IMR-90 (cell line): Measurements from ENCODE around the gene KRTAP10-6.

Experiments used
- CEBPB ChIP-seq: IDR thresholded peaks from 2 replicates; pipeline ENCODE4 v1.6.1; 2012; ENCODE audit warnings: low read depth, low read length, improper control_type of control experiment
- CTCF ChIP-seq: conservative IDR thresholded peaks from 2 replicates; pipeline ENCODE4 v1.5.1; 2012; ENCODE audit warnings: mild to moderate bottlenecking, low read depth, low read length, improper control_type of control experiment
- MAFK ChIP-seq: IDR thresholded peaks from 2 replicates; pipeline ENCODE4 v1.6.1; 2012; ENCODE audit warnings: low read depth, low read length, improper control_type of control experiment
- MXI1 ChIP-seq: IDR thresholded peaks from 2 replicates; pipeline ENCODE4 v1.6.1; 2012; ENCODE audit warnings: low read depth, mild to moderate bottlenecking, low read length, moderate library complexity, borderline replicate concordance
- POLR2A ChIP-seq: IDR thresholded peaks from 2 replicates; pipeline ENCODE4 v1.6.1; 2012; ENCODE audit warnings: mild to moderate bottlenecking, low read depth, low read length
- RAD21 ChIP-seq: IDR thresholded peaks from 2 replicates; pipeline ENCODE4 v1.6.1; 2012; ENCODE audit warnings: low read length, improper control_type of control experiment

DNA sequence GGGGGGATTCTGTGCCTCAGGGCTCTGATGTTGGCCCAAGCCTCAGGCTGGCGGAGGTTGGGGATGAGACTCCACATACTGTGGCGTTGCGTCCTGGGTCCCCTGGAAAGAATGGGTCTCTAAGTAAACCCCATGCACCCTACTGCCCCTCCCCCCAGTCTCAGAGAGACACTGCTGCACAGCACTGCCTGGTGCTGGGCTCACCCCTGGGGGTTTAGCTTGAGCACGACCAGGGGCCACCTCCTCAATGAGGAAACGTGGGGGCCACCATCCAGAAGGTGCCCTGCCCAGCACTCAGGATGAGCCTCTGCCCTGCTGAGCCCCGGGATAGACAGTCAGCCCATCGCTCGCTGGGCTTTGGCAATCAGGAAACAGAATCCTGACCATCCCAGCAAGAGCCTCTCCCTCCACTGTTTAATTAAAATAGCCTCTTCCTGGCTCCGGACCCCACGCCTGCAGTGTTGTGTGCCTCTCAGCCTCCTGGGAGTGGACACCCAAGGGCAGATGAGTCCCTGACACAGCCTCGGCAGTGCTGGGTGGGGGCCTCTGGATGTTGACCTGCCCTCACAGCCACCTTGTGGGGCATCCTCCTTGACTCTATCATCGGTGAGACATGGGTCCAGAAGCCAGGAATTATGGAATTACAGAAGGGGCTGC is 22.3 kb downstream of the KRTAP10-6 start:
- TF ChIP-seq CTCF (no peak), POLR2A (no peak), RAD21 (no peak), MXI1 (no peak), MAFK (no peak), CEBPB (no peak)
